Kidney epithelial cell (primary cell): ENCODE data around the gene NCOA1. TPM values are rescaled to one million over a fixed set of nuclear protein-coding genes. Genes with fewer than 3 reads are reported as not detected.

Experiments
- DNase-seq: peaks from one replicate; pipeline ENCODE4 v3.0.0-alpha.2; 2010; ENCODE audit warnings: low read depth
- H3K27me3 ChIP-seq: 2 replicates; pipeline ENCODE4 v1.6.0; 2011; ENCODE audit warnings: low read length; ENCODE audit not compliant: control insufficient read depth, insufficient read depth
- H3K36me3 ChIP-seq: 2 replicates; pipeline ENCODE4 v1.5.1; 2011; ENCODE audit warnings: low read length; ENCODE audit not compliant: control insufficient read depth, insufficient read depth
- H3K4me3 ChIP-seq: 2 replicates; pipeline ENCODE4 v1.5.1; 2011; ENCODE audit warnings: low read depth, mild to moderate bottlenecking, control low read depth, low read length
- CTCF ChIP-seq: IDR thresholded peaks from 2 replicates; pipeline ENCODE4 v1.5.1; 2011; ENCODE audit warnings: mild to moderate bottlenecking, moderate library complexity, low read length, control low read depth, inconsistent platforms; ENCODE audit not compliant: insufficient read depth, poor library complexity, severe bottlenecking
- total RNA-seq: library from RNA; depleted of rRNA; stranded (reverse); fragments of >200 nt; gene quantifications from 2 replicates; pipeline ENCODE4 v1.2.3, GENCODE V29; 2015

NCOA1 gene
- total RNA-seq, 1 donor from 2014 or later: 13.3 TPM

DNA sequence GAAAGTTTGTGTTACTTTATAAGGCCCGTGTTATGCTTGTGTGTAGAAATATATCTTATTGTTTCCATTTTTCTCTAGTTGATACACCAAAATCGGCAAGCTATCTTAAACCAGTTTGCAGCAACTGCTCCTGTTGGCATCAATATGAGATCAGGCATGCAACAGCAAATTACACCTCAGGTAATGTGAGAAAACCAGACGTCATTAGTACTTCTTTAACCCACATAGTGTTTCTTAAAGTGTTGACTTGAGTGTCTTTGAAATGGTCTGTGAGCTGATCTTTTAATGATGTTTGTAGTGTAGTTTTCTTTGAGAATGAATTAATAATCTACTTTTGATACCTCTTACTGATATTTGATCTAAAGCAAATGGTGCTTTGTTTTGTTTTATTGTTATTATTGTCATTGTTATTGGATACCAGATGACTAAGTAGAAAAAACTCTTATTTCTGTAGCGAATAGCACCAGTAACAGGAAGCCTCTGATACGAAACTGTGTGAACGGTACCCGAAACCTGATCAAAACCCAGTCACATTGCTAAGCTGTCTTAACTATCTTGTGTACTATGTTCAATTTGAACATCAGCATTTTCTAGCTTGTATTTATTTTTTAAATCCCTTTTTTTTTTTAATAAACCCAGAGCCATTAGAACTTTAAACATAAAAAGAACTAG is 248.4 kb downstream of the NCOA1 start:
- H3K27me3 ChIP-seq: no peaks in the 10 kb centered on the region
- no peak for TF ChIP-seq CTCF
- H3K36me3 ChIP-seq: no peaks in the 10 kb centered on the region
- no peak for DNase-seq
- no peak overlapping the region for H3K4me3 ChIP-seq

GRCh38 chr2:24740142-24740541 is 249.1 kb downstream of the NCOA1 start:
- no peak for DNase-seq
- Histone ChIP-seq H3K4me3 (no peak overlapping the region), H3K36me3 (no peaks in the 10 kb centered on the region), H3K27me3 (no peaks in the 10 kb centered on the region)
- TF ChIP-seq CTCF: no peak

- no peak for DNase-seq
- Histone ChIP-seq H3K4me3 (no peak overlapping the region), H3K27me3 (no peaks in the 10 kb centered on the region), H3K36me3 (no peaks in the 10 kb centered on the region)
- TF ChIP-seq CTCF: no peak
These were observed 251.7 kb downstream of the NCOA1 start for GRCh38 chr2:24742730-24743129.

DNA sequence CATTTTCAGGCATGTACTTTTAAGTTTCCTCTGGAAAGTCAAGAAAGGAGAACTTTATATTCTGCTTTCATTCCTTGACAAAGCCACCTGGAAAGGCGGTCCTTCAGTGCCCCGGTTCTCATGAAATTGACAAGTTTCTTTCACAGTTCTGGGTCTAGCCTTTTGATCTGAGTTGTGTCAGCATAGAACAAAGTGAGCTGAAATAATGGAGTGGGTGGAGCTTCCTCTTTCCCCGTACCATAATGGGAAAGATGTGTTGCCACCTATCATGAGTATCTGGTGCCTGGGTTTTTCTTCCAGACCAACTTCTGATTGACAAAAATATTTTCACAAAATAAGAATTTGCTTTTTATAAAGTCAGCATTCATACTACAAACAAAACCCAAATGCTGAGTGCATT is 252.9 kb downstream of the NCOA1 start:
- Histone ChIP-seq H3K36me3 (no peaks in the 10 kb centered on the region), H3K4me3 (no peak overlapping the region), H3K27me3 (no peaks in the 10 kb centered on the region)
- TF ChIP-seq CTCF: no peak
- DNase-seq: no peak

GRCh38 chr2:24744356-24744755 is 253.3 kb downstream of the NCOA1 start:
- DNase-seq: no peak

More at GRCh38 chr2:24744356-24744755, 253.3 kb downstream of the NCOA1 start:
- no peak for TF ChIP-seq CTCF
- H3K27me3 ChIP-seq: no peaks in the 10 kb centered on the region
- H3K36me3 ChIP-seq: no peaks in the 10 kb centered on the region
- no peak overlapping the region for H3K4me3 ChIP-seq
